Measurements from ENCODE around the gene DENND1C. TPM values are rescaled to one million over a fixed set of nuclear protein-coding genes. Genes with fewer than 3 reads are reported as not detected.

The DENND1C gene
- 8.7 TPM for total RNA-seq
- long read RNA-seq, partial matches to known transcripts, result 4 of 14 reads
- long read RNA-seq, other reads (novel, unspliced or antisense), result 6 of 14 reads

DNA sequence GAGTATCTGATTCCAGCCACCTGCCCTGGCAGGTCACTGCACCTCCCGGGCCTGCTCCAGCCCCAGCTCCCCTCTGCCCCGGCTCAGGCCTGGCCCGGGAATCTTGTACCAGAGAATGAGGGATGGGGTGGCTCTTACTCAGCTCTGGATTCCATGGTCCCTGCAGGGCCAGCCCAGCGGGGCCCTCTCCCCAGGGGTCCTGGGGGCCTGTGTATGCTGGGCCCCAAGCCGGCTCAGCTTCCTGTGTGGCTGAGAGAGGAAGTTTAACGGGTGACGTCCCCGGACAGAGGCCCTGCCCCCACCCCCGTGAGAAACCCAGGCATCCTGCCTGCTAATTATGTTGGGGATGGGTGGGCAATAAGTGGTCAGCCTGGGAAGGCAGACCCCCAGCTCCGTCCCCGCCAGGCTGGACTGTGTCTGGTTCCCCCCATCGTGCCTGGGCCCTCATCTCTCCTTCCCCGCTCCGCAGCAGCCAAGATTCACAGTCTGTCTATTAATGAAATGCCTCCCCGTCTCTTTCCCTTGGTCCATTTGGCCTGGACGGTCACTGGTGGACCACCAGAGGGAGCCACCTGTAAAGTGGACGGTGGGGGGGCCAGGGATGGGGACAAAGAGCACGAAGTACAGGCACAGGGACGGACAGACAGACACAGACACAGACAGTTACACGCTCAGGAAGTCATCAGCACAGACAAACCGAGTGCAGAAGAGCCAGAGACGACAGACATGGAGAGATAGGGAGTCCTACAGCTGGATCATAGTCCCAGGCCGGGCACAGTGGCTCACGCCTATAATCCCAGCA, at the start of gene DENND1C:
TSS of gene DENND1C (minus strand) at position 247 of the 802 bp plus-strand sequence. CDS start at position 155, 92 bp downstream.
- Histone ChIP-seq H3K9me3 (no peaks in the 10 kb centered on the region), H3K4me1 (peaks cover 4% of the 10 kb centered on the region), H3K4me3 (peak within 1 kb of the TSS; percentile 51), H3K27me3 (peaks cover 5% of the 10 kb centered on the region), H3K36me3 (no peaks in the 10 kb centered on the region), H3K27ac (peak within 1 kb of the TSS; percentile 79)
- DNase-seq (no peak), ATAC-seq (peak; percentile 79)
- TF ChIP-seq, protein P1, sequence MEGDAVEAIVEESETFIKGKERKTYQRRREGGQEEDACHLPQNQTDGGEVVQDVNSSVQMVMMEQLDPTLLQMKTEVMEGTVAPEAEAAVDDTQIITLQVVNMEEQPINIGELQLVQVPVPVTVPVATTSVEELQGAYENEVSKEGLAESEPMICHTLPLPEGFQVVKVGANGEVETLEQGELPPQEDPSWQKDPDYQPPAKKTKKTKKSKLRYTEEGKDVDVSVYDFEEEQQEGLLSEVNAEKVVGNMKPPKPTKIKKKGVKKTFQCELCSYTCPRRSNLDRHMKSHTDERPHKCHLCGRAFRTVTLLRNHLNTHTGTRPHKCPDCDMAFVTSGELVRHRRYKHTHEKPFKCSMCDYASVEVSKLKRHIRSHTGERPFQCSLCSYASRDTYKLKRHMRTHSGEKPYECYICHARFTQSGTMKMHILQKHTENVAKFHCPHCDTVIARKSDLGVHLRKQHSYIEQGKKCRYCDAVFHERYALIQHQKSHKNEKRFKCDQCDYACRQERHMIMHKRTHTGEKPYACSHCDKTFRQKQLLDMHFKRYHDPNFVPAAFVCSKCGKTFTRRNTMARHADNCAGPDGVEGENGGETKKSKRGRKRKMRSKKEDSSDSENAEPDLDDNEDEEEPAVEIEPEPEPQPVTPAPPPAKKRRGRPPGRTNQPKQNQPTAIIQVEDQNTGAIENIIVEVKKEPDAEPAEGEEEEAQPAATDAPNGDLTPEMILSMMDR (IDR thresholded peaks at IDR 0.05), result peak; percentile 57
- intact Hi-C loops (cut with DNase I), result no loop called here

DNA sequence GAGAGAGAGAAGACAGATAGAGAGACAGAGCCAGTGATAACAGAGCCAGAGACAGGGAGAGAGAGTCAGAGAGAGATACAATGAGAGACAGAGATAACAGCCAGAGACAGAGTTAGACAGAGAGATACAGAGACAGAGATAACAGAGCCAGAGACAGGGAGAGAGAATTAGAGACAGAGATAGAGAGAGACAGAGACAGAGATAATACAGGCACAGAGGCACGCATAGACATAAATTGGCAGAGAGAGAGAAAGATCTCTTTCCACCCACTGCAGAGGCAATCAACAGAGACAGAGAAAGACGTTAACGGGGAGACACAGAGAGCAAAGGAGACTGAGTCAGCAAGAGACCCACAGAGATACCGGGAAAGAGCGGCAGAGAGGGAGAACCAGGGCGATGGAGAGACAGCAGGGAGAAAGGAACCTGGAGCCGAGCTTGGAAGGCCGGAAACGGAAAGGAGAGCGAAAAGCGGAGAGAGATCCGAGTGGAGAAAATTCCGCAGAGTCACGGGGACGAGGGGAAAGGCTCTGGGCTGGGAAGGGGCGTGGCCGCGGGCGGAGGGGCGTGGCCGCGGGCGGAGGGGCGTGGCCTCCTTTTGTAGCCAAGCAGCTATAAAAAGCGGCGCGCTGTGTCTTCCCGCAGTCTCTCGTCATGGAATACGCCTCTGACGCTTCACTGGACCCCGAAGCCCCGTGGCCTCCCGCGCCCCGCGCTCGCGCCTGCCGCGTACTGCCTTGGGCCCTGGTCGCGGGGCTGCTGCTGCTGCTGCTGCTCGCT, 49.0 kb upstream of the DENND1C start, which contains the start of gene TNFSF9:
TSS of gene TNFSF9 (plus strand) at position 641 of the 777 bp plus-strand sequence. CDS start at position 652, 11 bp downstream.
- H3K4me1 ChIP-seq, result peaks cover 26% of the 10 kb centered on the region
- H3K27me3 ChIP-seq, result no peaks in the 10 kb centered on the region
- DNase-seq (peak; percentile 95), ATAC-seq (peak; percentile 96)
- peak within 1 kb of the TSS; percentile 78 for H3K4me3 ChIP-seq
- peak within 1 kb of the TSS; percentile 85 for H3K27ac ChIP-seq
- intact Hi-C loops (cut with DNase I), result no loop called here
- no peaks in the 10 kb centered on the region for H3K36me3 ChIP-seq
- H3K9me3 ChIP-seq, result no peaks in the 10 kb centered on the region
- TF ChIP-seq, protein P1 (IDR thresholded peaks at IDR 0.05), result no peak

GRCh38 chr19:6529937-6530385, 48.4 kb upstream of the DENND1C start:
- H3K27ac ChIP-seq, result peak overlapping the region; percentile 85
- no peak for DNase-seq
- intact Hi-C loops (cut with DNase I), result no loop called here
- ATAC-seq, result no peak
- H3K4me1 ChIP-seq, result peaks cover 26% of the 10 kb centered on the region
- H3K4me3 ChIP-seq, result peak overlapping the region; percentile 78
- H3K36me3 ChIP-seq, result no peaks in the 10 kb centered on the region
- TF ChIP-seq, protein P1 (IDR thresholded peaks at IDR 0.05), result no peak
- H3K9me3 ChIP-seq, result no peaks in the 10 kb centered on the region
- no peaks in the 10 kb centered on the region for H3K27me3 ChIP-seq

DNA sequence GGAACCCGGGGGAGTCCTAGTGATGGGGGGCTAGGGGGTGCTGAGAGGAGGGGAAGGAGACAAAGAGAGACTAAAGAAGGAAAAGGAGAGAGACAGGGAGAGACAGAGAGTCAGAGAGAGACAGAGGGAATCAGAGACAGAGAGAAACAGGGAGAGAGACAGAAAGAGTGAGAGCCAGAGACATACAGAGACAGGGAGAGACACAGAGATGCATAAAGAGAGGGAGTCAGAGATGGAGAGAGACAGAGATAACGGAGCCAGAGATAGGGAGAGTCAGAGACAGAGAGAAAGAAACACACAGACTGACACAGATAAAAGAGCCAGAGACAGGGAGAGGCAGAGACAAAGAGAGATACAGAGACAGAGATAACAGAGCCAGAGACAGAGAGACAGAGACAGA, 47.8 kb upstream of the DENND1C start:
- intact Hi-C loops (cut with DNase I), result no loop called here
- TF ChIP-seq, protein P1 (IDR thresholded peaks at IDR 0.05), result no peak

GRCh38 chr19:6528544-6529121, 47.0 kb upstream of the DENND1C start:
- no peak overlapping the region for H3K4me3 ChIP-seq
- intact Hi-C loops (cut with DNase I), result no loop called here
- peaks cover 26% of the 10 kb centered on the region for H3K4me1 ChIP-seq
- peak; percentile 53 for ATAC-seq
- no peak for DNase-seq
- TF ChIP-seq, protein P1 (IDR thresholded peaks at IDR 0.05), result no peak
- H3K27ac ChIP-seq, result no peak overlapping the region
- H3K9me3 ChIP-seq, result no peaks in the 10 kb centered on the region
- no peaks in the 10 kb centered on the region for H3K27me3 ChIP-seq
- H3K36me3 ChIP-seq, result no peaks in the 10 kb centered on the region

More for the DNA sequence above, 47.8 kb upstream of the DENND1C start:
- DNase-seq, result no peak
- no peaks in the 10 kb centered on the region for H3K36me3 ChIP-seq
- H3K4me1 ChIP-seq, result peaks cover 26% of the 10 kb centered on the region
- no peaks in the 10 kb centered on the region for H3K9me3 ChIP-seq
- no peaks in the 10 kb centered on the region for H3K27me3 ChIP-seq
- H3K27ac ChIP-seq, result no peak overlapping the region
- no peak for ATAC-seq
- H3K4me3 ChIP-seq, result no peak overlapping the region
